ENCODE results near the gene LRRC8C. TPM values are rescaled to one million over a fixed set of nuclear protein-coding genes. Genes with fewer than 3 reads are reported as not detected.

The LRRC8C gene
- total and polyA plus RNA-seq, 10 donors = 3.7 to 33.0 (median 21.6) TPM

GRCh38 chr1:89724369-89725010, 91.6 kb downstream of the LRRC8C start:
- peak; percentile 72 for DNase-seq
- intact Hi-C loops (cut with DNase I; ENCODE audit: low total_unique reads) = no loop called here
- Histone ChIP-seq H3K4me1 (peaks cover 25 to 65% (median 50%) of the 10 kb centered on the region in 6 donors), H3K36me3 (no peaks in the 10 kb centered on the region), H3K4me3 (no peak overlapping the region), H3K27ac (peak overlapping the region in 7 of 8 donors; percentile 28 to 79 (median 53)), H3K9me3 (no peaks in the 10 kb centered on the region), H3K27me3 (replicated peaks in 1 of 7) (no peaks in the 10 kb centered on the region)
- 24 to 40% (median 30%) methylated on average over 3 of the region's 3 CpGs for WGBS, 5 donors
- no peak for TF ChIP-seq POLR2A (IDR thresholded peaks at IDR 0.05)
- TF ChIP-seq CTCF (IDR thresholded peaks at IDR 0.05 in 8 of 11, conservative IDR thresholded peaks at IDR 0.05 in 3 of 11) = no peak
- peak in 2 of 3 donors; percentile 30 to 31 for TF ChIP-seq POLR2AphosphoS5 (IDR thresholded peaks at IDR 0.05)

- H3K27me3 ChIP-seq (replicated peaks in 1 of 7) = no peaks in the 10 kb centered on the region
- TF ChIP-seq POLR2AphosphoS5 (IDR thresholded peaks at IDR 0.05) (no peak), CTCF (IDR thresholded peaks at IDR 0.05 in 8 of 11, conservative IDR thresholded peaks at IDR 0.05 in 3 of 11) (no peak), POLR2A (IDR thresholded peaks at IDR 0.05) (no peak)
- DNase-seq = no peak
- no peak overlapping the region for H3K4me3 ChIP-seq
- no peaks in the 10 kb centered on the region for H3K36me3 ChIP-seq
- H3K9me3 ChIP-seq = no peaks in the 10 kb centered on the region
- peaks cover 20 to 60% (median 45%) of the 10 kb centered on the region in 6 donors for H3K4me1 ChIP-seq
- peak overlapping the region in 7 of 8 donors; percentile 28 to 79 (median 53) for H3K27ac ChIP-seq
- intact Hi-C loops (cut with DNase I; ENCODE audit: low total_unique reads) = no loop called here
- WGBS, 5 donors = 75 to 85% (median 82%) methylated on average over 4 of the region's 4 CpGs
Observed at GRCh38 chr1:89725011-89725370, 92.1 kb downstream of the LRRC8C start.

- Histone ChIP-seq H3K4me1 (peaks cover 14 to 54% (median 38%) of the 10 kb centered on the region in 6 donors), H3K27ac (peak overlapping the region in 1 of 8 donors; percentile 74), H3K4me3 (no peak overlapping the region), H3K36me3 (no peaks in the 10 kb centered on the region), H3K27me3 (replicated peaks in 1 of 7) (no peaks in the 10 kb centered on the region), H3K9me3 (no peaks in the 10 kb centered on the region)
- intact Hi-C loops (cut with DNase I; ENCODE audit: low total_unique reads) = no loop called here
- 73 to 83% (median 79%) methylated on average over 4 of the region's 4 CpGs for WGBS, 5 donors
- TF ChIP-seq POLR2A (IDR thresholded peaks at IDR 0.05) (no peak), CTCF (IDR thresholded peaks at IDR 0.05 in 8 of 11, conservative IDR thresholded peaks at IDR 0.05 in 3 of 11) (no peak), POLR2AphosphoS5 (IDR thresholded peaks at IDR 0.05) (no peak)
- DNase-seq = no peak
Observed at GRCh38 chr1:89725631-89726030, 92.7 kb downstream of the LRRC8C start.

- Histone ChIP-seq H3K27ac (peak overlapping the region in 1 of 8 donors; percentile 42), H3K9me3 (no peaks in the 10 kb centered on the region), H3K4me1 (peaks cover 8 to 37% (median 26%) of the 10 kb centered on the region in 6 donors), H3K36me3 (no peaks in the 10 kb centered on the region), H3K27me3 (replicated peaks in 1 of 7) (no peaks in the 10 kb centered on the region), H3K4me3 (peak overlapping the region in 1 of 8 donors; percentile 33)
- TF ChIP-seq POLR2A (IDR thresholded peaks at IDR 0.05) (no peak), CTCF (IDR thresholded peaks at IDR 0.05 in 8 of 11, conservative IDR thresholded peaks at IDR 0.05 in 3 of 11) (no peak), POLR2AphosphoS5 (IDR thresholded peaks at IDR 0.05) (no peak)
- intact Hi-C loops (cut with DNase I; ENCODE audit: low total_unique reads) = no loop called here
- 76 to 91% (median 83%) methylated on average over 12 of the region's 12 CpGs for WGBS, 5 donors
- no peak for DNase-seq
Observed at GRCh38 chr1:89727517-89728312, 94.8 kb downstream of the LRRC8C start.

Measured in spleen (tissue), 11 donors.